ENCODE data around the gene MND1.

GRCh38 chr4:153324046-153324445 is 20.4 kb upstream of the MND1 start:
- TF ChIP-seq CTCF (IDR thresholded peaks at IDR 0.05; ENCODE audit: low read length) (no peak), EZH2 (IDR thresholded peaks at IDR 0.05; ENCODE audit: borderline replicate concordance, low read length) (no peak)
